Esophagus squamous epithelium (tissue), 5 donors: ENCODE data around the gene HCN1. TPM values are rescaled to one million over a fixed set of nuclear protein-coding genes. Genes with fewer than 3 reads are reported as not detected.
"Not testable (repeated sequence)": the region's sequence is repeated elsewhere in the genome, so short reads cannot be mapped to it uniquely, and the experiment has no call there.

Experiments
- DNase-seq: peaks from one replicate; lab custom pipeline; 2025; lab: John Stamatoyannopoulos, UW
- H3K27ac ChIP-seq, 4 donors: fragments of 200-600 bp; sonication (generic); one replicate each; pipeline ENCODE4 v1.5.1; 2016 to 2019; ENCODE audit warnings: mild to moderate bottlenecking in 1 of 4
- H3K27me3 ChIP-seq, 4 donors: fragments of 200-600 bp; sonication (generic); 1 replicate in 3 of 4; 2 replicates in 1 of 4; pipeline versions ENCODE4 v1.5.1 to v1.6.0; 2017 to 2021; ENCODE audit warnings: antibody characterized with exemption in 1 of 4
- H3K36me3 ChIP-seq, 3 donors: fragments of 200-600 bp; sonication (generic); one replicate each; pipeline ENCODE4 v1.5.1; 2016 to 2019
- H3K4me1 ChIP-seq, 3 donors: fragments of 200-600 bp; sonication (generic); one replicate each; pipeline ENCODE4 v1.5.1; 2017 to 2019
- H3K4me3 ChIP-seq, 4 donors: fragments of 200-600 bp; sonication (generic); 1 replicate in 3 of 4; 2 replicates in 1 of 4; pipeline ENCODE4 v1.5.1; 2016 to 2019; ENCODE audit warnings: mild to moderate bottlenecking in 2 of 4, moderate library complexity in 1 of 4
- H3K9me3 ChIP-seq, 3 donors: fragments of 200-600 bp; sonication (generic); one replicate each; pipeline ENCODE4 v1.5.1; 2016 to 2019
- POLR2A ChIP-seq, 4 donors: fragments of 450-650 bp; IDR thresholded peaks; one replicate each; pipeline ENCODE4 v1.6.1; 2017; ENCODE audit warnings: antibody characterized with exemption in 4 of 4, mild to moderate bottlenecking in 4 of 4, moderate library complexity in 3 of 4
- WGBS, 2 donors: methylation state at CpG; one replicate each; pipeline ENCODE4 v1.1.5; 2018; 5-methylcytosine and 5-hydroxymethylcytosine counted together
- intact Hi-C: fragments of 100-400 bp; cut with DNase I; formaldehyde crosslinking; loops from one replicate; pipeline ENCODE4 v1.15.0; 2022
- total RNA-seq, 4 donors: library from RNA; depleted of rRNA; stranded (reverse); fragments of >200 nt; gene quantifications; one replicate each; pipeline ENCODE4 v1.1.0, GENCODE V29; 2016
- TF ChIP-seq, protein P1 (sequence below), 6 experiments: fragments of 450-650 bp in 4 of 6; fragments of 200-600 bp in 2 of 6; sonication (generic) in 2 of 6; IDR thresholded peaks; one replicate each; pipeline ENCODE4 v1.5.1; 2016 to 2019; ENCODE audit warnings: antibody characterized with exemption in 6 of 6, mild to moderate bottlenecking in 4 of 6, moderate library complexity in 4 of 6
- donor health status: DM: yes; HTN: yes; CAD: no.

The HCN1 gene
- total RNA-seq, 4 donors from 2014 or later = 0.19 TPM; not detected in 3

DNA sequence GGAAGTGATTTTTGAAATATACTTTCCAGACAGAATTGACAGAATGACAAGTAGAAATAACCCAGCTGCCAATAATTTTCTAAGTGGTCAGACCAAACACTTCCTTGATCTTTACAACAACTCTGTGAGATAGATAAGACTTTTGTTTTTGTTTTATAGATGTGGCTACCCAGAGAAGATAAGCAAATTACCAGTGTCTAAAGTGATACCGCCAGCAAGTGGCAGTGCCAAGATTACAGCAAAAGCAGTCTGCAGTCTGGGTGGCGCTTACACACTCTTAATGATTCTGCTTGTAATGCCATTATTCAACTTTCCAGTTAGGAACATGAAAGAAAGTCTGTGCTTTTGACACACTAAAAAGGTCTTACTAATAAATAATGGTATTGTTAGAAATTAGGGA lies 92.1 kb downstream of the HCN1 start:
- whole genome bisulfite sequencing, 2 donors = 29 to 30% methylated on average over 2 of the region's 2 CpGs
- DNase-seq = no peak
- intact Hi-C loops = no loop called here

DNA sequence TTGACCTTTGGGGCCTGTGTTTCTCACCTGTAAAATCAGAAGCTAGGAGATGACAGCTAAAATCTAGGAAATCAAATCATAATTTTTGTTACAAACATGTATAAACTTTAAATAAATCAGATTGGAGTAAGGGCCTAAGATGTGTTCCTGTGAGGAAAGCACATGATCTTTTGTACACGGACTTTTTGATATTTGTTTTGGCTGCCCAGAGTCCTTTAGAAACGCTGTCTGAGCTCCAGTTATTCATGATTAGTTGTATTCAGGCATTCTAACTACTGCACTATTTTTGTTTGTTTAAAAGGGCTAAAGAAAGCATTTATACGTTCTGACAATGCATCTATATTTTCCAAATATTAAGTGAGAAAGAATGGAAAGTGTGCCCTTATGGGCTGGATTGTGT lies 94.8 kb downstream of the HCN1 start:
- DNase-seq = no peak
- no peaks in the 10 kb centered on the region for H3K27me3 ChIP-seq
- intact Hi-C loops = no loop called here
- no peak overlapping the region for H3K27ac ChIP-seq
- H3K36me3 ChIP-seq = no peaks in the 10 kb centered on the region
- 29 to 39% methylated on average over 3 of the region's 3 CpGs for whole genome bisulfite sequencing, 2 donors
- no peak for TF ChIP-seq POLR2A (IDR thresholded peaks at IDR 0.05)
- TF ChIP-seq, protein P1, sequence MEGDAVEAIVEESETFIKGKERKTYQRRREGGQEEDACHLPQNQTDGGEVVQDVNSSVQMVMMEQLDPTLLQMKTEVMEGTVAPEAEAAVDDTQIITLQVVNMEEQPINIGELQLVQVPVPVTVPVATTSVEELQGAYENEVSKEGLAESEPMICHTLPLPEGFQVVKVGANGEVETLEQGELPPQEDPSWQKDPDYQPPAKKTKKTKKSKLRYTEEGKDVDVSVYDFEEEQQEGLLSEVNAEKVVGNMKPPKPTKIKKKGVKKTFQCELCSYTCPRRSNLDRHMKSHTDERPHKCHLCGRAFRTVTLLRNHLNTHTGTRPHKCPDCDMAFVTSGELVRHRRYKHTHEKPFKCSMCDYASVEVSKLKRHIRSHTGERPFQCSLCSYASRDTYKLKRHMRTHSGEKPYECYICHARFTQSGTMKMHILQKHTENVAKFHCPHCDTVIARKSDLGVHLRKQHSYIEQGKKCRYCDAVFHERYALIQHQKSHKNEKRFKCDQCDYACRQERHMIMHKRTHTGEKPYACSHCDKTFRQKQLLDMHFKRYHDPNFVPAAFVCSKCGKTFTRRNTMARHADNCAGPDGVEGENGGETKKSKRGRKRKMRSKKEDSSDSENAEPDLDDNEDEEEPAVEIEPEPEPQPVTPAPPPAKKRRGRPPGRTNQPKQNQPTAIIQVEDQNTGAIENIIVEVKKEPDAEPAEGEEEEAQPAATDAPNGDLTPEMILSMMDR (IDR thresholded peaks at IDR 0.05) = no peak
- H3K9me3 ChIP-seq = no peaks in the 10 kb centered on the region
- no peak overlapping the region for H3K4me3 ChIP-seq
- no peaks in the 10 kb centered on the region for H3K4me1 ChIP-seq

More for the DNA sequence above, 92.1 kb downstream of the HCN1 start:
- H3K9me3 ChIP-seq = no peaks in the 10 kb centered on the region
- H3K4me1 ChIP-seq = no peaks in the 10 kb centered on the region
- no peaks in the 10 kb centered on the region for H3K36me3 ChIP-seq
- TF ChIP-seq, protein P1 (IDR thresholded peaks at IDR 0.05) = no peak
- no peak for TF ChIP-seq POLR2A (IDR thresholded peaks at IDR 0.05)
- no peaks in the 10 kb centered on the region for H3K27me3 ChIP-seq
- H3K27ac ChIP-seq = no peak overlapping the region
- H3K4me3 ChIP-seq = no peak overlapping the region

DNA sequence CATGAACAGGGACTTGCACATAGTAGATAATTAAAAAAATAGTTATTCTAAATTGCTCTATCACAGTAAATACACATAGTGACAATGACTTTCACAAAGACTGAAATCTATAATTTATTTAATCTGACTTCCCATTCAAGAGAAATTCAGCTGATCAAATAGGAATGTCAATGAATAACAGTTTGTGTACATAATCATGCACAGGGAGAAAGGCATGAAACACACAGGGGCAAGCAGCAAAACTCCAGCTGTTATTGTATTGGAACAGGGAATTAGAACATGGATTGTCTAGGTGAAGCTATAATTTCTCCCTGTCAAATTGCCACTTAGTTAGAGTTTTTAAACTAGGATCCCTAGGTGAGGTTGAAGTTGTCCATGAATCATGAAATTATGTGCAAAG lies 99.9 kb downstream of the HCN1 start:
- TF ChIP-seq POLR2A (IDR thresholded peaks at IDR 0.05) = no peak
- TF ChIP-seq, protein P1 (IDR thresholded peaks at IDR 0.05) = no peak
- DNase-seq = no peak
- Histone ChIP-seq H3K27ac (no peak overlapping the region), H3K9me3 (no peaks in the 10 kb centered on the region), H3K4me3 (no peak overlapping the region), H3K36me3 (no peaks in the 10 kb centered on the region), H3K4me1 (no peaks in the 10 kb centered on the region), H3K27me3 (no peaks in the 10 kb centered on the region)
- intact Hi-C loops = no loop called here

DNA sequence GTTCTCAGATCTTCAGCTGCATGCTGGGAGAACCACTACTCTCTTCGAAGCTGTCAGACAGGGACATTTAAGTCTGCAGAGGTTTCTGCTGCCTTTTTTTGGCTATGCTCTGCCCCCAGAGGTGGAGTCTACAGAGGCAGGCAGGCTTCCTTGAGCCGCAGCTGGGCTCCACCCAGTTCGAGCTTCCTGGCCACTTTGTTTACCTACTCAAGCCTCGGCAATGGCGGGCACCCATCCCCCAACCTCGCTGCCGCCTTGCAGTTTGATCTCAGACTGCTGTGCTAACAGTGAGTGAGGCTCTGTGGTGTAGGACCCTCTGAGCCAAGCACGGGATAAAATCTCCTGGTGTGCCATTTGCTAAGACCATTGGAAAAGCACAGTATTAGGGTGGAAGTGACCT lies 110.2 kb downstream of the HCN1 start:
- intact Hi-C loops = not testable (repeated sequence)

DNA sequence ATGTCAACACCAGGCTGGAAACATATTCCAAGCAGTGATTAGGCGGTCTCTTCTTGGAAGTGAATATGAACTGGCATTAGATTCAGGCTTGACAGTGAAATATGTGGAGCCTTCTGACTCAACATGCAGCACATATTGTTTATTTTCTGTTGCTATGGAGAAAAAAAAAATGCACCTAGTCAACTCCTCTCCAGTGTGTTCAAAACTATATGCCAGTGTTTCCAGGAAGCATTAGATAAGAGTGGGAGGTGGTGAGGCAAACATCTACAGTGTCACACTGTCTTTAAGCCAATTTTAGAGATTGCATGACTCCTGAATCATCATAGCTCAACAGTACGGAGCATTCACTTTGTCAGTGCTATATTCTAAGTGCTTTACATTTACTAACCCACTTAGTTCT lies 117.9 kb downstream of the HCN1 start:
- 42 to 43% methylated on average over 2 of the region's 2 CpGs for WGBS, 2 donors

More for the DNA sequence above, 110.2 kb downstream of the HCN1 start:
- H3K4me1 ChIP-seq, H3K36me3 ChIP-seq, H3K27me3 ChIP-seq, H3K27ac ChIP-seq, DNase-seq, H3K4me3 ChIP-seq: not testable (repeated sequence)
- 71% methylated on average over 6 to 7 of the region's 8 CpGs for WGBS, 2 donors
- peaks cover 0 to 12% (median 0%) of the 10 kb centered on the region in 3 donors for H3K9me3 ChIP-seq

More for the DNA sequence above, 117.9 kb downstream of the HCN1 start:
- Histone ChIP-seq H3K27ac (no peak overlapping the region), H3K4me1 (no peaks in the 10 kb centered on the region), H3K27me3 (no peaks in the 10 kb centered on the region), H3K9me3 (no peaks in the 10 kb centered on the region), H3K36me3 (no peaks in the 10 kb centered on the region), H3K4me3 (no peak overlapping the region)
- TF ChIP-seq POLR2A (IDR thresholded peaks at IDR 0.05) = no peak
- TF ChIP-seq, protein P1 (IDR thresholded peaks at IDR 0.05) = no peak
- DNase-seq = no peak
- intact Hi-C loops = no loop called here
